GM12801 (cell line): ENCODE data around the gene WLS.

Experiments used
- TF ChIP-seq, protein P1 (sequence below): IDR thresholded peaks from one replicate; pipeline ENCODE4 v1.5.1; 2011; ENCODE audit warnings: control low read depth; ENCODE audit not compliant: insufficient read length; ENCODE audit errors: extremely low read depth

WLS gene

GRCh38 chr1:68232289-68233148, at the start of gene WLS:
Gene WLS (minus strand): TSS chr1:68232523. CDS start chr1:68232299, 224 bp downstream.
- TF ChIP-seq, protein P1, sequence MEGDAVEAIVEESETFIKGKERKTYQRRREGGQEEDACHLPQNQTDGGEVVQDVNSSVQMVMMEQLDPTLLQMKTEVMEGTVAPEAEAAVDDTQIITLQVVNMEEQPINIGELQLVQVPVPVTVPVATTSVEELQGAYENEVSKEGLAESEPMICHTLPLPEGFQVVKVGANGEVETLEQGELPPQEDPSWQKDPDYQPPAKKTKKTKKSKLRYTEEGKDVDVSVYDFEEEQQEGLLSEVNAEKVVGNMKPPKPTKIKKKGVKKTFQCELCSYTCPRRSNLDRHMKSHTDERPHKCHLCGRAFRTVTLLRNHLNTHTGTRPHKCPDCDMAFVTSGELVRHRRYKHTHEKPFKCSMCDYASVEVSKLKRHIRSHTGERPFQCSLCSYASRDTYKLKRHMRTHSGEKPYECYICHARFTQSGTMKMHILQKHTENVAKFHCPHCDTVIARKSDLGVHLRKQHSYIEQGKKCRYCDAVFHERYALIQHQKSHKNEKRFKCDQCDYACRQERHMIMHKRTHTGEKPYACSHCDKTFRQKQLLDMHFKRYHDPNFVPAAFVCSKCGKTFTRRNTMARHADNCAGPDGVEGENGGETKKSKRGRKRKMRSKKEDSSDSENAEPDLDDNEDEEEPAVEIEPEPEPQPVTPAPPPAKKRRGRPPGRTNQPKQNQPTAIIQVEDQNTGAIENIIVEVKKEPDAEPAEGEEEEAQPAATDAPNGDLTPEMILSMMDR, result no peak

GRCh38 chr1:68280286-68280685, 48.0 kb upstream of the WLS start:
- TF ChIP-seq, protein P1, result no peak

- TF ChIP-seq, protein P1, result no peak
Observed at GRCh38 chr1:68279846-68280245, 47.5 kb upstream of the WLS start.

DNA sequence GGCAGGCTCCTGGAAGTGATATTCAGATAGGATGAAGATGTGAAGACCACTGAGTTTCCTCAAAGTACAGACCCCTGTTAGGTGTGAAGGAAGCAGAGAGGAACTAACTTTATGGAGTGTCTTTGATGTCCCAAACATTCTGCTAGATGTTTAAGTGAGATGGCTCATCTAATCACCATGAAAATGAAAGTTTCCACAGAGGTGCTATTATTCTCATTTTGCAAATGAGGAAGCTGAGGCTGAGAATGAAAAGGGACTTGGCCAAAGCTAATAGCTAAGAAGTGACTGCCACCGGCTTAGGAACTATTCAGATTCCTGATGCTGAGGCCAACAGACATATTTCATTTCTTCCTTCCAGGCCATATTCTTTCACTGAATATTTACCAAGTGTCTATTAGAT, 45.9 kb upstream of the WLS start:
- TF ChIP-seq, protein P1, result no peak

DNA sequence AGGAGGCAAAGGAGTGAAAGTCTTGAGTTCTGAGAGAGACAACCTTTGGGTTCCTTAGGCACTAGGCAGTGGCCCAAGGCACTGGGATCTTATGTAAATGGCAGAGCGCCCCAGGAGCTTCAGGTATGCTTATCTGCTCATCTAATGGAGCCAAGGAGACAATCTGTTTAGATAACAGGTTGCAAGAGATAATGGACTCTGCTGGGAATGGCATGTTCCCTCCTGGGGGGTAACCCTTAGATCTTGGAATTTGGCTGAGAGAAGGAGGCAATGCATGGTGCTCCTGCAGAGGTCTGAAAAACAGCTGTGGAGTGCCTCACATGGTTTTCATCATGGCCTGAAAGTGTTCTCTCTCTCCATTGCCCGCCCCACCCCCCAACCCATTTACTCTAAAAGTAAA, 44.1 kb upstream of the WLS start:
- TF ChIP-seq, protein P1, result no peak

- TF ChIP-seq, protein P1, result no peak
Observed at GRCh38 chr1:68273530-68273929, 41.2 kb upstream of the WLS start.

DNA sequence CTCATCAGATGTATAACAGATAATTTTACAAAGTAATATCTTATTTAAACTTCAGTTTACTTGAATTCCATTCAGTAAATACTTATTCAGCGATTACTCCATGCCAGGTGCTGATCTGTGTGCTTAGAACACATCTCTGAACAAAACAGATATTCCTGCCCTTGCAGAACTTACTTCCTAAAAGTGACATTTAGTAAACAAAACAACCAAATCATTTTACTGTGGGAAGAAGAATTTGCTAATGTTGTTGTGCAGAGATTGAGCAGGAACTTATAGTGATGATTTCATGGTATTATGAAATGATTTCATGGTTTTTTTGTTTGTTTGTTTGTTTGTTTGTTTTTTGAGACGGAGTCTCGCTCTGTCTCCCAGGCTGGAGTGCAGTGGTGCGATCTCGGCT, 39.3 kb upstream of the WLS start:
- TF ChIP-seq, protein P1, result no peak
